Measurements from ENCODE around the gene PRELID1. TPM values are rescaled to one million over a fixed set of nuclear protein-coding genes. Genes with fewer than 3 reads are reported as not detected.

PRELID1 gene
- total RNA-seq, 3 donors from 2014 or later (not counting 1 experiment from before 2014, with no cell fraction given) = 76.6 to 99.3 (median 91.6) TPM

DNA sequence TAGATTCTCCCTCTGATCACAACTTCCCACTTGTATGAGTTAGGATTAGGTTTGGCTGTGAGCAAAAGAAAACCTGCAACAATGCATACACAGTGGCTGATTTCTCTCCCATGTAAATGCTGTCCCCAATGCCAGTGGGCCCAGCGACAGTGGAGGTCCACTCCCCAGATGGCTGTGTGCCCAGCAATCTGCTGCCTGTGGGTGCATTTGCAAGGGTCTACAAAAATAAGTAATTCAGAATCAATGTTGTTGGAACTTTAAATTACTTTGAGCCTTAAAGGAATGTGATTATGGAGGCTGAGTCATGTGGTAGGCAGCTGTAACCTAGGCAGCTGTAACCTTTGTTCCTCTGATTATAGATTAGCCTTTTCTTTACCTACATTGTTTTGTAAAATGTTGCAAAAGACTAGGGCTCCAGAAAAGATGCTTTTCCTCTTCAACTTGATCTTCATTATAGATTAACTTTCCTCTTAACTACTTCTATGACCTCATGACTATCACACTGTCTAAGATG lies 22.3 kb downstream of the PRELID1 start:
- Histone ChIP-seq H3K36me3 (ENCODE audit: control insufficient read depth, insufficient read depth, low read length) (peaks cover 12% of the 10 kb centered on the region), H3K27me3 (ENCODE audit: control insufficient read depth, insufficient read depth, low read length) (no peaks in the 10 kb centered on the region), H3K27ac (ENCODE audit: low read length) (no peak overlapping the region), H3K9me3 (ENCODE audit: control insufficient read depth, insufficient read depth, low read length) (no peaks in the 10 kb centered on the region), H3K4me1 (ENCODE audit: control insufficient read depth, insufficient read depth, low read length) (peaks cover 45% of the 10 kb centered on the region), H3K4me3 (ENCODE audit: low read length) (no peak overlapping the region)
- ATAC-seq (no peak), DNase-seq (no peak)
- WGBS (ENCODE audit: insufficient coverage) = 100% methylated on average over 1 of the region's 1 CpG
- peaks cover 34 to 58% of the 10 kb centered on the region in 2 donors for H3K4me1 Mint-ChIP-seq
- H3K36me3 Mint-ChIP-seq = no peaks in the 10 kb centered on the region
- no peak for TF ChIP-seq CTCF (IDR thresholded peaks at IDR 0.05)
- H3K27me3 Mint-ChIP-seq (ENCODE audit: low read depth in 2 of 2) = no peaks in the 10 kb centered on the region
- no peak overlapping the region for H3K4me3 Mint-ChIP-seq
- peak overlapping the region; percentile 94 to 99 for H3K27ac Mint-ChIP-seq
- H3K9me3 Mint-ChIP-seq = no peaks in the 10 kb centered on the region
- intact Hi-C loops (cut with micrococcal nuclease) = loop anchor here (5.0 kb wide), 1 partner anchor 36 kb away; no protein-coding TSS in a partner anchor

GRCh38 chr5:177327539-177328522 lies 24.2 kb downstream of the PRELID1 start:
- H3K9me3 ChIP-seq (ENCODE audit: control insufficient read depth, insufficient read depth, low read length) = no peaks in the 10 kb centered on the region
- H3K36me3 Mint-ChIP-seq = no peaks in the 10 kb centered on the region

DNA sequence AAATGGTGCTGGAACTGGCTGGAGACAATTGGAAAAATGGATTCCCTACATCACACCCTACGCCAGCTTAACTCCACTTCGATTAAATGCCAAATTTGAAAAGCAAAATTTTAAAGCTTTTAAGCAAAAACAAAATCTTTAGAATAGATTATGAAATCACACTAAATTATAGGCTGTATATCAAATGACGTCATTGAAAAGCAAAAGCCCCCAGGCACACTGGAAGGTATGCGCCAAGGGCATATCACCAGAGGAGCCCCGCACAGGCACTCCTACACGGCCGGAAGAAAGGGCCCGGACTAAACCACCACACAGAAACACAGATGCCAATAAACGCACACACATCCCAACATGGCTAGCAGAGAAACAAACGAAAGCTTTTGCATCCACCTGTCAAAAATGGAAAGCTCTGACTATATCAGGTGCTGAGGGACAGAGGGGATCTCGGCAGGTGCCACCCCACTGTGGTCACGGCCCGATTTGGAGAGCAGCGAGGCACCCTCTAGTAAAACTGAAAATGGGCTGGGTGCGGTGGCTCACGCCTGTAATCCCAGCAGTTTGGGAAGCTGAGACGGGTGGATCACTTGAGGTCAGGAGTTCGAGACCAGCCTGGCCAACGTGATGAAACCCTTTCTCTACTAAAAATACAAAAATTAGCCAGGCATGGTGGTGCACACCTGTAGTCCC lies 25.1 kb downstream of the PRELID1 start:
- Histone ChIP-seq H3K27ac (ENCODE audit: low read length) (peak overlapping the region; percentile 89), H3K9me3 (ENCODE audit: control insufficient read depth, insufficient read depth, low read length) (no peaks in the 10 kb centered on the region), H3K4me1 (ENCODE audit: control insufficient read depth, insufficient read depth, low read length) (peaks cover 69% of the 10 kb centered on the region), H3K4me3 (ENCODE audit: low read length) (no peak overlapping the region), H3K36me3 (ENCODE audit: control insufficient read depth, insufficient read depth, low read length) (peaks cover 22% of the 10 kb centered on the region), H3K27me3 (ENCODE audit: control insufficient read depth, insufficient read depth, low read length) (no peaks in the 10 kb centered on the region)
- intact Hi-C loops (cut with micrococcal nuclease) = loop anchor here (5.0 kb wide), 1 partner anchor 34 kb away; no protein-coding TSS in a partner anchor
- no peaks in the 10 kb centered on the region for H3K9me3 Mint-ChIP-seq
- WGBS (ENCODE audit: insufficient coverage) = 84% methylated on average over 19 of the region's 19 CpGs
- no peaks in the 10 kb centered on the region for H3K36me3 Mint-ChIP-seq
- peaks cover 45 to 69% of the 10 kb centered on the region in 2 donors for H3K4me1 Mint-ChIP-seq
- no peak for TF ChIP-seq CTCF (IDR thresholded peaks at IDR 0.05)
- no peaks in the 10 kb centered on the region for H3K27me3 Mint-ChIP-seq (ENCODE audit: low read depth in 2 of 2)
- peak overlapping the region; percentile 94 to 99 for H3K27ac Mint-ChIP-seq
- H3K4me3 Mint-ChIP-seq = peak overlapping the region; percentile 85
- DNase-seq (no peak), ATAC-seq (no peak)

More at GRCh38 chr5:177327539-177328522, 24.2 kb downstream of the PRELID1 start:
- Histone ChIP-seq H3K4me3 (ENCODE audit: low read length) (peak overlapping the region; percentile 20), H3K27ac (ENCODE audit: low read length) (peak overlapping the region; percentile 89), H3K4me1 (ENCODE audit: control insufficient read depth, insufficient read depth, low read length) (peaks cover 61% of the 10 kb centered on the region), H3K27me3 (ENCODE audit: control insufficient read depth, insufficient read depth, low read length) (no peaks in the 10 kb centered on the region), H3K36me3 (ENCODE audit: control insufficient read depth, insufficient read depth, low read length) (peaks cover 15% of the 10 kb centered on the region)
- TF ChIP-seq CTCF (IDR thresholded peaks at IDR 0.05) = no peak
- peak overlapping the region; percentile 94 to 99 for H3K27ac Mint-ChIP-seq
- H3K4me3 Mint-ChIP-seq = peak overlapping the region; percentile 85
- 50% methylated on average over 28 of the region's 28 CpGs for WGBS (ENCODE audit: insufficient coverage)
- H3K9me3 Mint-ChIP-seq = no peaks in the 10 kb centered on the region
- peak; percentile 78 to 85 (median 84) for ATAC-seq
- DNase-seq = peak; percentile 57 to 58
- H3K27me3 Mint-ChIP-seq (ENCODE audit: low read depth in 2 of 2) = no peaks in the 10 kb centered on the region
- intact Hi-C loops (cut with micrococcal nuclease) = loop anchor here (5.0 kb wide), 1 partner anchor 34 kb away; no protein-coding TSS in a partner anchor
- H3K4me1 Mint-ChIP-seq = peaks cover 45 to 69% of the 10 kb centered on the region in 2 donors
